WTC11 (cell line): ENCODE measurements around the gene RALA.
A peak's percentile ranks its signal among the peaks of the same experiment; 100 is the strongest.

Experiments
- CTCF ChIP-seq: fragments of 200-600 bp; IDR thresholded peaks from 2 replicates; pipeline ENCODE4 v1.8.0; 2022; ENCODE audit warnings: antibody characterized with exemption
- E2F5 ChIP-seq: sonication (generic); formaldehyde crosslinking; IDR thresholded peaks from 2 replicates; pipeline ENCODE4 v1.8.1; 2022; ENCODE audit warnings: mild to moderate bottlenecking, moderate library complexity, missing genetic modification reagents
- FOXP4 ChIP-seq: sonication (generic); formaldehyde crosslinking; IDR thresholded peaks from 2 replicates; pipeline ENCODE4 v1.8.0; 2022; ENCODE audit warnings: mild to moderate bottlenecking, missing genetic modification reagents
- JUN ChIP-seq: sonication (generic); formaldehyde crosslinking; IDR thresholded peaks from 2 replicates; pipeline ENCODE4 v1.8.0; 2023; ENCODE audit warnings: mild to moderate bottlenecking, missing genetic modification reagents
- NFYB ChIP-seq: sonication (generic); formaldehyde crosslinking; conservative IDR thresholded peaks from 2 replicates; pipeline ENCODE4 v1.8.0; 2022; ENCODE audit warnings: low read depth, missing genetic modification reagents
- USF2 ChIP-seq: sonication (generic); formaldehyde crosslinking; IDR thresholded peaks from 2 replicates; pipeline ENCODE4 v1.8.1; 2023; ENCODE audit warnings: mild to moderate bottlenecking, missing genetic modification reagents, moderate library complexity
- ZBTB43 ChIP-seq: sonication (generic); formaldehyde crosslinking; IDR thresholded peaks from 2 replicates; pipeline ENCODE4 v1.8.1; 2023; ENCODE audit warnings: mild to moderate bottlenecking, missing genetic modification reagents
- ZNF423 ChIP-seq: fragments of 250-450 bp; sonication (Bioruptor Pico); IDR thresholded peaks from 2 replicates; pipeline ENCODE4 v2.1.2; 2022; ENCODE audit warnings: mild to moderate bottlenecking, moderate library complexity

GRCh38 chr7:39623732-39624441 is 515 bp downstream of the RALA start:
- TF ChIP-seq CTCF (no peak), USF2 (CRISPR knock-in tag) (no peak), NFYB (CRISPR knock-in tag) (no peak; the same call in 1 of the 2 replicates), ZNF423 (CRISPR knock-in tag) (0 out of 2 replicates have a peak, but pooled peaks have one; percentile 9), JUN (CRISPR knock-in tag) (no peak), FOXP4 (CRISPR knock-in tag) (0 out of 2 replicates have a peak, but pooled peaks have one; percentile 36), ZBTB43 (CRISPR knock-in tag) (no peak; the same call in 1 of the 2 replicates), E2F5 (CRISPR knock-in tag) (no peak)
